ENCODE measurements around the gene KRT76. TPM values are rescaled to one million over a fixed set of nuclear protein-coding genes. Genes with fewer than 3 reads are reported as not detected.

The KRT76 gene
- total RNA-seq, 1 experiment from 2014 or later = not detected

GRCh38 chr12:52782502-52782901 is 5.4 kb upstream of the KRT76 start:
- CTCF ChIA-PET = no interaction called here
- H3K4me3 ChIP-seq (ENCODE audit: low read depth, low read length) = no peak overlapping the region
- no peaks in the 10 kb centered on the region for H3K36me3 ChIP-seq (ENCODE audit: control insufficient read depth, insufficient read depth, low read length)
- intact Hi-C loops (cut with micrococcal nuclease; ENCODE audit: unreplicated experiment) = no loop called here
- no peak for DNase-seq
- no peak overlapping the region for H3K27ac Mint-ChIP-seq (ENCODE audit: unreplicated experiment)
- POLR2A ChIA-PET = no interaction called here
- H3K9me3 Mint-ChIP-seq (ENCODE audit: unreplicated experiment) = peaks cover 9% of the 10 kb centered on the region
- H3K27me3 Mint-ChIP-seq (ENCODE audit: insufficient read depth, unreplicated experiment) = peaks cover 10% of the 10 kb centered on the region
- H3K4me3 Mint-ChIP-seq (ENCODE audit: unreplicated experiment) = no peak overlapping the region
- no peaks in the 10 kb centered on the region for H3K36me3 Mint-ChIP-seq (ENCODE audit: insufficient read depth, unreplicated experiment)
- no peaks in the 10 kb centered on the region for H3K4me1 ChIP-seq
- BruUV-seq (replicated peaks) = no TSS peak
- H3K4me1 Mint-ChIP-seq (ENCODE audit: low read depth, unreplicated experiment) = no peaks in the 10 kb centered on the region
- H3K9me3 ChIP-seq = no peaks in the 10 kb centered on the region
- H3K27me3 ChIP-seq (replicated peaks; ENCODE audit: control insufficient read depth, insufficient read depth, low read length) = no peaks in the 10 kb centered on the region
- no peak for TF ChIP-seq CTCF (IDR thresholded peaks at IDR 0.05; ENCODE audit: insufficient read depth in 1 of 2, low read depth in 1 of 2, low read length in 1 of 2, severe bottlenecking in 1 of 2, unreplicated experiment in 1 of 2)

- Mint-ChIP-seq H3K27ac (ENCODE audit: unreplicated experiment) (no peak overlapping the region), H3K4me1 (ENCODE audit: low read depth, unreplicated experiment) (no peaks in the 10 kb centered on the region), H3K9me3 (ENCODE audit: unreplicated experiment) (peaks cover 9% of the 10 kb centered on the region), H3K36me3 (ENCODE audit: insufficient read depth, unreplicated experiment) (no peaks in the 10 kb centered on the region), H3K4me3 (ENCODE audit: unreplicated experiment) (no peak overlapping the region), H3K27me3 (ENCODE audit: insufficient read depth, unreplicated experiment) (peaks cover 16% of the 10 kb centered on the region)
- Histone ChIP-seq H3K36me3 (ENCODE audit: control insufficient read depth, insufficient read depth, low read length) (no peaks in the 10 kb centered on the region), H3K27me3 (replicated peaks; ENCODE audit: control insufficient read depth, insufficient read depth, low read length) (no peaks in the 10 kb centered on the region), H3K4me3 (ENCODE audit: low read depth, low read length) (no peak overlapping the region), H3K4me1 (no peaks in the 10 kb centered on the region), H3K9me3 (no peaks in the 10 kb centered on the region)
- no TSS peak for BruUV-seq (replicated peaks)
- ChIA-PET CTCF (no interaction called here), POLR2A (no interaction called here)
- DNase-seq = no peak
- intact Hi-C loops (cut with micrococcal nuclease; ENCODE audit: unreplicated experiment) = no loop called here
- TF ChIP-seq CTCF (IDR thresholded peaks at IDR 0.05; ENCODE audit: insufficient read depth in 1 of 2, low read depth in 1 of 2, low read length in 1 of 2, severe bottlenecking in 1 of 2, unreplicated experiment in 1 of 2) = no peak
Observed at GRCh38 chr12:52781399-52782082, 4.4 kb upstream of the KRT76 start.

- CTCF ChIA-PET = no interaction called here
- Histone ChIP-seq H3K4me1 (no peaks in the 10 kb centered on the region), H3K9me3 (no peaks in the 10 kb centered on the region), H3K4me3 (ENCODE audit: low read depth, low read length) (no peak overlapping the region), H3K36me3 (ENCODE audit: control insufficient read depth, insufficient read depth, low read length) (no peaks in the 10 kb centered on the region), H3K27me3 (replicated peaks; ENCODE audit: control insufficient read depth, insufficient read depth, low read length) (no peaks in the 10 kb centered on the region)
- TF ChIP-seq CTCF (IDR thresholded peaks at IDR 0.05; ENCODE audit: insufficient read depth in 1 of 2, low read depth in 1 of 2, low read length in 1 of 2, severe bottlenecking in 1 of 2, unreplicated experiment in 1 of 2) = no peak
- intact Hi-C loops (cut with micrococcal nuclease; ENCODE audit: unreplicated experiment) = no loop called here
- POLR2A ChIA-PET = no interaction called here
- Mint-ChIP-seq H3K9me3 (ENCODE audit: unreplicated experiment) (no peaks in the 10 kb centered on the region), H3K36me3 (ENCODE audit: insufficient read depth, unreplicated experiment) (no peaks in the 10 kb centered on the region), H3K27me3 (ENCODE audit: insufficient read depth, unreplicated experiment) (peaks cover 9% of the 10 kb centered on the region), H3K27ac (ENCODE audit: unreplicated experiment) (no peak overlapping the region), H3K4me1 (ENCODE audit: low read depth, unreplicated experiment) (no peaks in the 10 kb centered on the region), H3K4me3 (ENCODE audit: unreplicated experiment) (no peak overlapping the region)
- no peak for DNase-seq
- BruUV-seq (replicated peaks) = no TSS peak
Observed at GRCh38 chr12:52779914-52780313, 2.8 kb upstream of the KRT76 start.

Data from Caco-2 (cell line).